Measurements from ENCODE around the gene CASP10.

Gene CASP10

DNA sequence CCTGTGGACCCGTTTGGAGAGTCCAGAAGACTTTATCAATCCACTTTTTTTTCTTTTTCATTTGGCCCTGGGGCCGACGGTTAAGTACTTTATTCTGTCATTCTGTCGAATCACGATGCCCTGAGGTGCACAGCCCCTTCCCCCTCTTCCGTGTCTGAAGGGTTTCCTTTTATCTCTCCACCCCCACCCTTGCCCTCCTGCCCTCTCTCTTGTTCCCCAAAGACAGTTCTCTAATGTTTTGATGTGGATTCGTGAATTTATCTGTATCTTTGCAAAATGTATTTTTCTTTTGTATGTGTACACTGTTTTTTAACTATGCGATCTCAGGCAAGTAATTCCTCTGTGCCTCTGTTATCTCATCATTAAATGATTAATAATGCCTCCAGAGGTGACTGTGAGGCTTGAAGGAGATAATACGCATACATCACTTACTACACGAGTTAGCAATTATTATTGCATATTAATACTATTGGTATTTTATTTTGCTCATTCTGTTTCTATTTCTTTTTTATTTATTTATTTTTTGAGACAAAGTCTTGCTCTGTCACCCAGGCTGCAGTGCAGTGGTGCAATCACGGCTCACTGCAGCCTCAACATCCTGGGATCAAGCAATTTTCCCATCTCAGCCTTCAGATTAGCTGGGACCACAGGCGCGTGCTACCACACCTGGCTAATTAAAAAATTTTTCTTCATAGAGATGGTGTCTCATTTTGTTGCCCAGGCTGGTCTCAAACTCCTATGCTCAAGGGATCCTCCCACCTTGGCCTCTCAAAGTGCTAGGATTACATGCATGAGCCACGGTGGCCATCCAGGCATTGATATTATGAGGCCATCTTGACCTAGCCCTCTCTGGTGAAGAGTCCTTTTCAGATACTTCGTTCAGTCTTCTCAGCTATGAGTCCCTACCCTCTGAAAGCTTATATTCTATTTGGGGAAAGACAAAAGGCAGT lies 76.0 kb downstream of the CASP10 start:
- no peak for DNase-seq (ENCODE audit: low read depth)

DNA sequence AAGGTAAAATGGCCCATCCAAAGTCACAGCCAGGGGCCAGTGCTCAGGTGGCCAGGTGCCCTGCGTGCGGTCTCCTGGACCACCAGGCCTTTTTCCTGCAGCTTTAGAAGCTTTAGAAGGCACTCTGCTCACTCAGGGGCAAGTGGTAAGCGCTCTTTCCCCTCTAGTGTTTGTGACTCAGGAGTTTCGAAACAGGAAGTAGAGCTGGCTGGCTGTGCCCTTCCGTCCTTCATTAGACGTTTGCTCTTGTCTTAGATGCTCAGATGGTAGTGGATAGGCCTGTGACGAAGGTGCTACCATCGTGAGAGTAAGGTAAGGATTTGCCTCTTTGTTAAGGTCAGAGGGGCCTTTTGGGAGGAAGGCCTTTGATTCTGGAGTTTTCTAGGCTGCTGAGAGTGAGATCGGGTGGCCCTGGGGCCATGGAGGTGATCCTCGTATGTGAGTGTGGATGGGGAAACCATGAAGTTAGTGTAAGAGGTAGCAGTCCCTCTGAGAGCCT lies 77.4 kb downstream of the CASP10 start, which contains the start of gene CASP8:
Gene CASP8, plus strand, starts transcription at position 235 of the 499 bp plus-strand sequence. CDS start 5,951 bp downstream, outside the sequence.
- DNase-seq (ENCODE audit: low read depth), result peak; percentile 60

DNA sequence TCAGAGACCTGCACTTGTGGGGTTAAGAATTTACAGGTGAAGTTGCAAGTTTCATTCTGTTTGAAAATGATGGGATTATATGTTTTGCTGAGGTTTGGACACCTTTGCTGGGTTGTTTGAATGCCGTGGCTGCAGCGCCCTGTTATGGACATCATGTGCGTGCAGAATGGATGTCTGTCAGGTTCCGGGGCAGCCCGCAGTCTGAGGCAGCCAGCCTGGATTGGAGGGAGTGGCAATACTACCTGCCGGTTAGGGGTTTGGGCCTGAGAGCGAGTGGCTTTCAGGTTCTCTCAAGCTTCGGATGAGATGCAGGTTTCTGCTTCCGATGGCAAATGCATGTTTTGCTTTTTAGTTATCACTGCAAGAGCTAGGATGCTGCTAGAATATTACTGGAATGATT lies 78.5 kb downstream of the CASP10 start:
- DNase-seq (ENCODE audit: low read depth), result peak; percentile 64

DNA sequence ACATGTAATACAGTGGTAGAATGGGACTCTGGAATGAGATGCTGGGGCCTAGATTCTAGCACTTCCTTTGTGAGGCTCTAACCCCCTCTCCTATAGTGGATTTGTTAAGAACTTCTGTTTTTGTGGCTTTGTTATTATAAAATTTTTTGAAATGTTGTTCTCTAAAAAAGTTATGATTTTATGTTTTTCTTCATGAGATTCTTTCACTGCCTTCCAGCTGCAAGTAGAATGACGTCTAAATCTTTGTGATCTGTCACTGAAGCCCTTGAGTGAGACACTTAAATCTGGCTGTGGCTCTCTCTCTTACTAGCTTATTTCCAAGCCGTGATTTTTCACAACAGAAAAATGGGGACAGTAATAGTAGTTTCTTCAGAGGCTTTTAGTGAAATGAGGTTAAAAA lies 79.0 kb downstream of the CASP10 start:
- no peak for DNase-seq (ENCODE audit: low read depth)

DNA sequence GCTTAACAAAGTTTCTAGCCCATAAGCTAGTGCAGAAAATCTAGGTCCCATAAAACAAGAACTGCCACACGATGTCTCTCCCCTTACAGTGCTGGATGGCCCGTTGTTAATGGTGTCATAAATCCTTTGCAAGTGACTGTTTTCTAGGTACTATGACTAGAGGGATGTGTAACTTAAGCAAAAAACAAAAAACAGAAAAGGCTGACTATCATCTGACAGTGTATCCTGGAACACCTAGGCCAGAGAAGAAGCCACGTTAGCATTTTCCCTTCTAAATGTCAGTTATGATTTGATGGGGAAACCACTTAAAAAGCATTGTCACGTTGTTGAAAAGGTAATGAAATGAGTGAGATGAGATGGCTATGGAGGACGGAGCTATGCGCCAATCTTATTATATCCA lies 79.8 kb downstream of the CASP10 start:
- no peak for DNase-seq (ENCODE audit: low read depth)

DNA sequence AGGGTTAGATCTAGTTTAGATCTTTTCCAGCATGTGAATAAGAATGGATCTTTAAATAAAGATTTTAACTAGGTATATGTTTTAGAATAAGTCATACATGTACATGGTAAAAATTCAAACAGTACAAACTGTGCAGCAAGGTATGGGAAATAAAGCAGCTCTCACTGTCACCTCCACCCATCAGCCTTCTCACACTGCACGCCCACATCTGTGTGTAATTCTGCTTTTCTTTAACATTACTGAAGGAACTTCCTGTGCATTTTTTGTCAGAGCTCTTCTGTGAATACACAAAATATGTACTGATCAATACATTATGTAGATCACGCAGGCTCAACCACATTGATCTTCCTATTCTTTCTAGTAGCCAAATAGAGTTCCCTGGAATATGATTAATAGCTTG lies 80.8 kb downstream of the CASP10 start:
- DNase-seq (ENCODE audit: low read depth), result no peak

DNA sequence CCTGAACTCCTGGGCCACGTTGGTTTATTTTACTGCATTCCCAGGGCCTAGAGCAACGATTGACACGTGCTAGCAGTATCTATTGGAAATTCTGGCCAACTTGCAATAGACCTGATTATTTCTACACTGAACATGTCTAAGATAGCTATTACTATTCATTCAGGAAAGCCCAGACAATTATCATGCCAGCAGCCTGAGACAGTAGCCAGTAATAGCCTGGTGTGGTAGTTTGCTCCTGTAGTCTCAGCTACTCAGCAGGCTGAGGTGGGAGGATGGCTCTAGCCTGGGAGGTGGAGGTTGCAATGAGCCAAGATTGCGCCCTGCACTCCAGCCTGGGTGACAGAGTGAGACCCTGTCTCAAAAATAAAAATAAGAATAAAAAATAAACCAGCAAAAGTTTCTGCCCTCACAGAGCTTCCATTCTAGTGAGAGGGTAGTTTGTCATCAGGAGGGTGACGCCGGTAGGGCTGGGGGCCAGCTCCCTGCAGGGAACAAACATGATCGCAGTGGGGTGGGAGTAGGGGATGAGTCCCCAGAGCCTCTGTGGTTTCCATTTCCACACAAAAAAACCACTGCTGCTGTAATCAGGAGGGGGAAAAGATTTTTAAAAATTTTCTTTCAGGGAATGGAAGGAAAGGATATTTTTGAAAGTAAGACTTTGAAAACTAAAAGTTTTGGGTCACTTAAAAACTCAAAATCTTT lies 81.7 kb downstream of the CASP10 start:
- no peak for DNase-seq (ENCODE audit: low read depth)

DNA sequence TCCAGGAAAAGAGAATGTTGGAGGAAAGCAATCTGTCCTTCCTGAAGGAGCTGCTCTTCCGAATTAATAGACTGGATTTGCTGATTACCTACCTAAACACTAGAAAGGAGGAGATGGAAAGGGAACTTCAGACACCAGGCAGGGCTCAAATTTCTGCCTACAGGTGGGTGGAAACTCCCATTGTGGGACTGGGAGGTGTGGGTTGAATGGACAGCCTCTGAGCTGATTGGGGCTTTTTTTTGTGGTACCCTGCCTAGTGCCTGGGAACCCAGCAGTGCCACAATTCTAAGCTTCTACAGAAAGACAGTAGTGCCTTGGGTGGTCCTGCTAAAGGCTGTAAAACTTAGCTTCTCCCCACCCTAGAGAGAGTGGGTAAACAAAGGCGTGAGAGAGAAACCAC lies 83.7 kb downstream of the CASP10 start:
- DNase-seq (ENCODE audit: low read depth), result no peak

DNA sequence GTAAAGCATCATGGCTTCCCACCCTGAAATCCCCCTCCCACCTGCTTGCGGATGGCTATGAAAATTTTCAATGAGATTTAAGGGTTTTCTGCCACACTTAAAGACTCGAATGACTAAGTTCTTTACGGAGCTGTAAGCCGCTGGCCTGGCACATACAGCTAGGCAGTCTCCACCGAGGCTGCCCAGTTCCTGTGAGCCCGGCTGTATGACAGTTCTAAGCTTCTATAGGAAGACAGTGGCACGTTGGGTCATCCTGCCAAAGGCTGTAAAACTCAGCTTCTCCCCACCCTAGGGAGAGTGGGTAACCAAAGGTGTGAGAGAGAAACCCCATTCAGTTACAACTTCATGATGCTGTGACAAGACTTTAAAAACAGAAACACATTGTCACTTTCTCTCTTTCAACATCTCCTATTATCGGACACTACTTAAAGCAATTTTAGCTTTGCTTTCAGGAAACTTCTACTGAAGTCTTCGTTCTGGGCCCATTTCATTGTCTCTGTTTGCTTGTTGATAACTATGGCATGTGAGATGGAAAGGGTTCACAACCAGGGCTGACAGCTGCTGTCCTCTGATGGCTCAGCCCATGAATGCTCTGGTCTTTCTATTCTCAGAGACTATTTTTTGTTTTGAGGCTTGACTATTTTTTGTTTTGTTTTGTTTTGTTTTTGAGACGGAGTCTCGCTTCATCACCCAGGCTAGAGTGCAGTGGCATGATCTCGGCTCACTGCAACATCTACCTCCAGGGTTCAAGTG lies 84.5 kb downstream of the CASP10 start:
- DNase-seq (ENCODE audit: low read depth), result no peak

DNA sequence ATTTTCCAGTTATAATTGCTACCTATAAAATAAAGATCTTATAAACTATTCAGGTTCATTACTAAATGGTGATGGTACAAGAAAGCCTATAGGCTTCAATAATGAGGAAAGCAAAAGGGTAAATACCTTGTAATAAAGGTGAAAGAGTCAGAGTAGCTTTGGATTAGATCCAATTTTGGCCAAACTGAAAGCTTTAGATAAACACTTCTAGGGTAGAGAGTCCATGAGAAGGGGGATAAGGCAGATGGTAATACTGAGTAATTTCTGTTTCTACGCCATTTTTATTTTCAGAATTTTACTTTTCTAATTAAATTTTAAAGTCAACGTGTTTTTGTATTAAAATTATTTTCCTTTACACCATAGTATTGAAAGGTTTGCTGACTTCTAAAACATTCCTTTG lies 86.8 kb downstream of the CASP10 start:
- no peak for DNase-seq (ENCODE audit: low read depth)

DNA sequence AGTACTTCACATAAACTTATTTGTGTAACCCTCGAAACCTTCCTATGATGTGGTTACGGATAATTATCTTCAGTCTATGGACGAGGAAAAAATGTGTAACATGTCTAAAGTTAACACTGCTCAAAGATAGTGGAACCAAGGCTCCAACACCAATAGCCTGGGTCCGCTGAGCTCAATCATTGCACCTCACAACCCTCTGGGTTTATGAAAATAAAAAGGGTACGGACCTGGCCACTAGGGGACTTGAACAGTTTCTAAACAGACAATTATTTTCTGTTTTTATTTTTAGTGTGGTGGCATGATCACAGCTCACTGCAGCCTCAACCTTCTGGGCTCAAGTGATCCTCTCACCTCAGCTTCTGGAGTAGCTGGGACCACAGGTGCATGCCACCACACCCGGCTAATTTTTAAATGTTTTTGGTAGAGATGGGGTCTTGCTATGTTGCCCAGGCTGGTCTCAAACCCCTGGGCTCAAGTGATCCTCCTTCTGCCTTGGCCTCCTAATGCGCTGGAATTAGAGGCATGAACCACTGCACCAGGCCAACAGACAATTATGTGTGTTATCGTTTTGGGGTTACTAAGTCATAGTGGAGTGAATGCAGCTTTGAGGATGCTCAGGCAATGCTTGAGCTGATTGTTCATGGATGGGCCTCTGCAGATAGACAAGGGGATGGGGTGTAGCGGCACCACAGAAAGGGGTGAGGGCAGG lies 87.5 kb downstream of the CASP10 start:
- DNase-seq (ENCODE audit: low read depth), result no peak

DNA sequence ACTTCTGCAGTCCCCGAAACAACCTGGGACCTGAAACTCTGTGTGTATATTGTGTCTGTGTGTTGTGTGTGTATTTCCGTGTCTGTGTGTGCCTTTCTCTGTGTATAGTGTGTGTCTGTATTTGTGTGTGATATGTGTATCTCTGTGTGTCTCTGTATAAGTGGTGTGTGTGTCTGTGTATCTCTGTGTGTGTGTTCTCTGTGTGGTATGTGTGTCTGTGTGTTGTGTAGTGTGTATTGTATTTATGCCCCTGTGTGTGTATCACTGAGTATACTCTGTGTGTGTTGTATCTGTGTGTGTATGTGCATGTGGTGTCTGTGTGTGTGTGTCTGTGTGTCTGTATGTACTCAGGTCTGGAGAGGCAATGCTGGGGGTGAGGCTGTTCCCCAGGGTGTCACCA lies 89.0 kb downstream of the CASP10 start:
- DNase-seq (ENCODE audit: low read depth), result no peak

DNA sequence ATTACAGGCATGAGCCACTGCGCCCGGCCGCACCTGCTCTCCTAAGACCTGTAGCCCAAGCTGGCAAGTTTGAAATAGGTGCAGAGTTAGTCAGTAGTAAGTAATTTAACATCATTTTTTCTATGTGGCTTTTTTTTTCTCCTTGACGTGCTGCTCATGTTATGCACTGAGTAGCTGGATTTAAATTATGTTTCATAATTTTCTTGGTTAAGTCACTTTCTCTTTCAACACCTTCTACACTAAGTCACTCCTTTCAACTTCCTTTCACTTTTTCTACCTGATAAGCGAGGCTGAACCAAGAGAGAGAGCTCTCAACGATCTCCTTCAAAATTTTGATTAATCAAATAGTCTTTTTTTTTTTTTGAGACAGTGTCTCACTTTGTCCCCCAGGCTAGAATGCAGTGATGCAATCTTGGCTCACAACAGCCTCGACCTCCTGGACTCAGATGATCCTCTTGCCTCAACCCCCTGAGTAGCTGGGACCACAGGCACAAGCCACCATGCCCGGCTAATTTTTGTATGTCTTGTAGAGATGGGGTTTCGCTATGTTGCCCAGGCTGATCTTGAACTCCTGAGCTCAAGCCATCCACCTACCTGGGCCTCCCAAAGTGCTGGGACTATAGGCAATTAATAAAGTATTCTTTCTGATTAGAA lies 90.5 kb downstream of the CASP10 start:
- no peak for DNase-seq (ENCODE audit: low read depth)

DNA sequence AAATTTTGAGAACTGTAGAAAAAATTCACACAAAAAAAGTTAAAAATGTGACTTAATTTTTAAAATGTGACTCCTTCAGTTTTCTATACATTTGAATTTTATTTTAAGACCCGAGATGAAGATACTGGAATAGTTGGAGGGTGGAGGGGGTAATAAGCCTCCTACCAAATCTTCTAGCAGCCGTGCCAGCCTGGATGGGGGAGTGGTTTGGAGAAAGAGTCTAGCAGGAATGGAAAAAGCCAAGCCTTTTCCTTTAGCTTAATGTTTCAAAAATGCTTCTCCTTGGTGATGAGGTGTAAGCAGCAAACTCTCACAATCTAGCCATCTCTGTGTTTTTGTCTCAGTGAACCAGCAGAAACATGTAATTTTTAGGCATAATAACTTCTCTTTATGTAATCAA lies 92.1 kb downstream of the CASP10 start:
- no peak for DNase-seq (ENCODE audit: low read depth)

DNA sequence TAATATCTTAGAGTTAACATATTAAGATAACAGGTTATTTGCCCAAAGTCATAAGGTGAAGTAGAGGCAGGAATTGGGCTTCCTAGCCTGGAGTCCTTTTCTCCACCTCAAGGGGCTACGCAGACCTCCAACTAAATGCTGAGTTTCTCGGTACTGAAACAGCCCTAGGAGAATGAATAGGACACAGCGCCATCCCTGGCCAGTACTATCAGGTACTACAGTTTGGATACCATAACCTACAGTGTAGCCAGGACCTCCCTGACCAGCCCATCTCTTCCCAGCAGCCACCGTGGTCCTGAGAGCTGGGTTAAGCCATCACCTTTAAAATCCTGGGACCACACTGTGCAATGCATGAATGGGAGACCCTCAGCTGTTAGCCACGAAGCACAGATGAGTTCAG lies 93.0 kb downstream of the CASP10 start:
- DNase-seq (ENCODE audit: low read depth), result no peak

DNA sequence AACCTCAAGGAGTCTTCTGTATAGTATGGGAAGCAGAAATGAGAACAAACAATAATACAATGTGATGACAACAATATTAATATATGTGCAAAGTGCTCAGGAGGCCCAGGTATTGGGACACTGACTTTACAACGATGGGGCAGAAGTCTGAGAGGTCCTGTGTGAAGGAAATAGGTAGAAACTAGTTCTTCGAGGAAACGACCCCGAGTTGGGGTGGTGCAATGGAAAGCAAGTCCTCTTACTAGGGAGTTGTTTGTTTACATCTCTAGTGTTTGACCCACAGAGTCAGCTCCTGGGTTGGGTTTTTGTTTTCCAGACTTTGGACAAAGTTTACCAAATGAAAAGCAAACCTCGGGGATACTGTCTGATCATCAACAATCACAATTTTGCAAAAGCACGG lies 93.6 kb downstream of the CASP10 start:
- no peak for DNase-seq (ENCODE audit: low read depth)
